ENCODE measurements around the gene BAZ2A.

BAZ2A gene

DNA sequence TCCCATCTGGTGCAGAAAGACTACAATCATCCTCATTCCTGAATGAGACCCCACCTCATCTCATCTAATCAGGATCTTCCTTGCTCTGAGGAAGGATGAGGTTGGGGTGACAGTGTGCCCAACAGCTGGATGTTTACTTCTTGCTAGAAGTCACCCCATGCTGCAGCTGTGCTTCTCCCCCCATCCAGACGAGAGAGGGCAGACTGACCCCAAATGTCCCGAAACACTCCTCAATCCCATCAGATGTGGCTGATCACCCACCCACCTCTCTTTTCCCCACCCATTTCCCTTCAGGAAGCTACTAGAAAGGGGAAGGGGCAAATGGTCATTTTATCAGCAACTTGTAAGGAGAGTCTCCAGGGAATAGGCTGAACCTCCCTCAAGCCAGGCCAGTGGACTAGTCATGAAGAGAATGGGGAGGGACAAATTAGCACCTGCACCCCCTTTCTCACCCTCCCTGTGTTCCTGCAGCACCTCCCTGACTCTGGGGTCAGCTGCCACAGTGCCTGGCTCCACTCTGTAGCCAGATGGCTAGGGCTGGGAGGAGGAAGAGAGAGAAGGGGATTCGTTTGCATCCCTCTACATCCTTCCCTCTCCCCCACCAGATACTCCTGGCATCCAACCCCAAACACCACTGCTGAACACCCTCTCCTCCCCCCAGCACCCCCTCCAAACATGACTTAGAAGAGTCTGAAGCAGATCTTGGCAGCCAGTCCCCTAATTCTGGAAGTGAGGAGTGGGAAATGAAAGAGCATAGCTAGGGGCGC is 2.8 kb upstream of the BAZ2A start:
- Histone ChIP-seq H3K27me3 (no peaks in the 10 kb centered on the region), H3K4me1 (peaks cover 21% of the 10 kb centered on the region), H3K36me3 (peaks cover 12% of the 10 kb centered on the region), H3K9me3 (no peaks in the 10 kb centered on the region), H3K4me3 (ENCODE audit: low read depth, low read length) (peak overlapping the region; percentile 43)
- TF ChIP-seq, protein P1, sequence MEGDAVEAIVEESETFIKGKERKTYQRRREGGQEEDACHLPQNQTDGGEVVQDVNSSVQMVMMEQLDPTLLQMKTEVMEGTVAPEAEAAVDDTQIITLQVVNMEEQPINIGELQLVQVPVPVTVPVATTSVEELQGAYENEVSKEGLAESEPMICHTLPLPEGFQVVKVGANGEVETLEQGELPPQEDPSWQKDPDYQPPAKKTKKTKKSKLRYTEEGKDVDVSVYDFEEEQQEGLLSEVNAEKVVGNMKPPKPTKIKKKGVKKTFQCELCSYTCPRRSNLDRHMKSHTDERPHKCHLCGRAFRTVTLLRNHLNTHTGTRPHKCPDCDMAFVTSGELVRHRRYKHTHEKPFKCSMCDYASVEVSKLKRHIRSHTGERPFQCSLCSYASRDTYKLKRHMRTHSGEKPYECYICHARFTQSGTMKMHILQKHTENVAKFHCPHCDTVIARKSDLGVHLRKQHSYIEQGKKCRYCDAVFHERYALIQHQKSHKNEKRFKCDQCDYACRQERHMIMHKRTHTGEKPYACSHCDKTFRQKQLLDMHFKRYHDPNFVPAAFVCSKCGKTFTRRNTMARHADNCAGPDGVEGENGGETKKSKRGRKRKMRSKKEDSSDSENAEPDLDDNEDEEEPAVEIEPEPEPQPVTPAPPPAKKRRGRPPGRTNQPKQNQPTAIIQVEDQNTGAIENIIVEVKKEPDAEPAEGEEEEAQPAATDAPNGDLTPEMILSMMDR (IDR thresholded peaks at IDR 0.05; ENCODE audit: low read depth, low read length) = no peak
- no peak for DNase-seq

DNA sequence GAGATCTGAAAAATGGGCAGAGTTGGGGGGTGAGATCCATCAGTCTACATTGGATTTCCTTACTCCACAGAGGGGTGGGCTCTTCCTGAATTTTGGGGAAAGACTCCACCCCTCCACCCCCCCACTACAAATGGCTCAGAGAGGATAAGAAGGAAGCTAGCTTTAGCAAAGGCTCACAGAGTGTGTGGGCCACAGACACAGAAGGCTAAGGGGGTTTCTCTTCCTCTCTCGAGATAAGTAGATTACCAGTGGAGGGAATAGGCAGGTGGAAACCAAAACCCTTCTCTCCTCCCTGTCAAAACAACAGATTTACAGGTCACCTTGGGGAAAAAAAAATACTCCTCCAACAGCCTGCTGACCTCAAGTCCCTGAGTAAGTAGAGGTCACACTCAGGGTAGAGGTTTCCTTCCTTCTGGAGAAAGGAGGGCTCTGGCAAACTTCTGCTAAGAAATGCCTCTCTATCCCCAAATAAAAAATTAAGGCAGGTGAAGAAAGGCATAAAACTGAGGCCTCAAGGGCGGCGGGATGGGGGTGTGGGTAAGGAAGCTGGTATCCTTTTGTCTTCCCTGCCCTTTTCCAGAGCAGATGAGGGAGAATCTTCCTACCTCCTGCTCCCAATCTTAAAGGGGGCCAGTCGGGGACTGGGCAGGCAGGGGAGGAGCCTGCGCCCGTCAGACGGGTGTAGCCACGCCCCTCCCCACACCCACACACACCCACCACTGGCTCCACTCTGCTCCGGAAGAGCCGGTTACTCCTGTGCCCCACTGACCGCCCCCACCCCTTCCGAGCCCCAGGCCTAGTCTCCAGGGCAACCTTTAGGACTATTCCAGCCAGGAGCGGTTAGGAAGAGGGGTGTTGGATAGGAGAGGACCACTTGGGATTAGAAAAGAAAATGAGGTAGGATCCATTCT is 1.9 kb upstream of the BAZ2A start:
- H3K9me3 ChIP-seq = no peaks in the 10 kb centered on the region
- H3K4me1 ChIP-seq = peaks cover 18% of the 10 kb centered on the region
- no peaks in the 10 kb centered on the region for H3K27me3 ChIP-seq
- peaks cover 5% of the 10 kb centered on the region for H3K36me3 ChIP-seq
- TF ChIP-seq, protein P1 (IDR thresholded peaks at IDR 0.05; ENCODE audit: low read depth, low read length) = no peak
- DNase-seq = peak; percentile 75
- H3K4me3 ChIP-seq (ENCODE audit: low read depth, low read length) = peak overlapping the region; percentile 43

DNA sequence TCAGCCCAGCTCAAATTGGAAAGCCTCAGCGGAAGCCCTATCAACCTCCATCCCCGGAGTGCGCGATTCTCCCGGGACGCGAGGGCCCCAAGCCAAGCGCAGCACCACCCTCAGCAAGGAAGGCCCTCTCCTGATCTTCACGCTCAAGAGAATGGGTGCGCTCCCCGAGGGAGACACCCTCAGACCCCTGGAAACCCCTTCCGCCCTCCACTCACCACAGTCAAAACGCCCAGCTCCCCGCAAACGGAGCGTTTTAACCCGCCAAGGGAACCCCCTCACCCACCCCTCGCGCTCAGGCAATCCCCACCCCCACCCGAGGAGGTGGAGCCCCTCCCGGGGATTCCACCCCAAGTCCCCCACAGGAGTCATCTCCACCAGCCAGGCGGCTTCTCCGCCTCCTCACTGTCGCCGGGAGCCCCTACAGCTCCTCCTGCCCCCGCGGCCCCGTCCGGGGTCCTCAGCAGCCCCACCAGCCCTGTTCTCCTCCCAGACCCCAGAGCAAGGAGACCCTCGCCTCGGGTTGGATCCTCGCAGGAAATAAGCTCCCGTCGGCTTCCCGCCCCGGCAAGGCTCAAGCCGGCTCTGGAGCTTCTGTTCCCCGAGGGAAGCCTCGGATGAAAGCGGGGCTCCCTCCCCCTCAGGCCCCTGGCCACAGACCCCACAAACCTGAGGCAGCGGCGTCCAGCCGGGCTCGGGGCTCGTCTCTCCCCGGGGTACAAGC is 507 bp downstream of the BAZ2A start:
- DNase-seq = no peak
- TF ChIP-seq, protein P1 (IDR thresholded peaks at IDR 0.05; ENCODE audit: low read depth, low read length) = no peak
- Histone ChIP-seq H3K27me3 (no peaks in the 10 kb centered on the region), H3K4me1 (peaks cover 18% of the 10 kb centered on the region), H3K36me3 (peaks cover 18% of the 10 kb centered on the region), H3K9me3 (no peaks in the 10 kb centered on the region), H3K4me3 (ENCODE audit: low read depth, low read length) (peak overlapping the region; percentile 95)

DNA sequence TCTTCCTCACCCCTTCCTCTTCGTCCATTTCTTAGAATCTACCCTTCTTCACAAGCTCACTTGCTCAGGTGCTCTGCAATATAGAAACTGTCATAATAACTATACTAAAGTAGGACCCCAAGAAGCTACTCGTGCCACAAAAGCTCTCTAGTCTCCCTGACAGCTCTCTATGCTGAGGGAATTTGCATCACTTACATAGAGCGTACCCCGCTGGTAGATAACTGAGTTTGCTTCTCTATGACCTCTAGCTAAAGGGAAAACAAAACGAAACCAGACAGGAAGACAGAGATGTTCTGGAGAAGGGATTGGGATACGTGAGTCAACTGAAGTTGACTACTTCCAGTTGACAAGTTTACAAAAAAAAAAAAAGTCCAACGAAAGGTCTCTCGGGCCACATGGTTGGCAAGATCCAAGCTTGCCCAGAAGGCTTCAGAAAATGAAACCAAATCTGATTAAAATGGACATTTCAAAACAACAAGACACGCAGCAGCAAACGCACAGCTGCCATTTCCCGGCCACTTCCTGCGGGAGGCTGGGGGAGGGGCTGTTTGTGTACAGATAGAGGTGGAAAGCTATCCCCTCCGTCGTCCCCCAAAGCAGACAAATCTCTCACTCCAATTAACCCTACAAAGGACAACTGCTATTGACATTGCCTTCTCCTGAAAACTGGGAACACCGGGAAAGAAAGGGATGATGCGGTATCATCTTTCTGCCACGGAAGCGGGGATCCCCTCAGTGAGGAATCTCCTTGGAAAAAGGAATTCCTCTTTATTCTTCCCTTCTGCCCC is 1.3 kb downstream of the BAZ2A start:
- Histone ChIP-seq H3K27me3 (no peaks in the 10 kb centered on the region), H3K9me3 (no peaks in the 10 kb centered on the region), H3K4me1 (peaks cover 18% of the 10 kb centered on the region), H3K4me3 (ENCODE audit: low read depth, low read length) (peak overlapping the region; percentile 95), H3K36me3 (peaks cover 22% of the 10 kb centered on the region)
- TF ChIP-seq, protein P1 (IDR thresholded peaks at IDR 0.05; ENCODE audit: low read depth, low read length) = no peak
- DNase-seq = peak; percentile 74

DNA sequence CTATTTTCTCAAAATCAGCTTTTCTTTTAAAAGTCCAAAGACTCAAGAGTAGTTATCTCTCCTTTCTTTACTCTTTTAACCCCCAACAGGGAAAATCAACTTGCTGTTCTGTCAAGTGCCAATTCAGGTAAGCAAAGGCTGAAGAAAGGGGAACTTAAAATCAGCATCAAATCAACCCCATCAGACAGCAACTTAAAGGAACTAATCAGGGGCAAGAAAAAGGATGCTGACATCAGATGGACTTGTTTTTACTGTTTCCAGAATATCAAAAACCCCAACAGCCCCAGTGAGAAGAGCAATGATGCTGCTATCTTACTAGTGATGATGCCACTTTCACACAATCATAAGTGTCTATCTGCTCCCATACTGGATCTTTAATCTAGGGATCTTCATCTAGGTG is 3.4 kb downstream of the BAZ2A start:
- Histone ChIP-seq H3K27me3 (no peaks in the 10 kb centered on the region), H3K36me3 (peaks cover 30% of the 10 kb centered on the region), H3K4me1 (peaks cover 6% of the 10 kb centered on the region), H3K9me3 (no peaks in the 10 kb centered on the region), H3K4me3 (ENCODE audit: low read depth, low read length) (no peak overlapping the region)
- no peak for DNase-seq
- TF ChIP-seq, protein P1 (IDR thresholded peaks at IDR 0.05; ENCODE audit: low read depth, low read length) = no peak

All from BE2C (cell line).